HG03095 (cell line): ENCODE measurements around the gene SEC24D.
A peak's percentile ranks its signal among the peaks of the same experiment; 100 is the strongest.

Experiments used
- ATAC-seq: cut with Tn5 transposase; IDR thresholded peaks from one replicate; pipeline ENCODE4 v1.9.1; 2021; ENCODE audit warnings: moderate library complexity; ENCODE audit not compliant: unreplicated experiment

SEC24D gene

DNA sequence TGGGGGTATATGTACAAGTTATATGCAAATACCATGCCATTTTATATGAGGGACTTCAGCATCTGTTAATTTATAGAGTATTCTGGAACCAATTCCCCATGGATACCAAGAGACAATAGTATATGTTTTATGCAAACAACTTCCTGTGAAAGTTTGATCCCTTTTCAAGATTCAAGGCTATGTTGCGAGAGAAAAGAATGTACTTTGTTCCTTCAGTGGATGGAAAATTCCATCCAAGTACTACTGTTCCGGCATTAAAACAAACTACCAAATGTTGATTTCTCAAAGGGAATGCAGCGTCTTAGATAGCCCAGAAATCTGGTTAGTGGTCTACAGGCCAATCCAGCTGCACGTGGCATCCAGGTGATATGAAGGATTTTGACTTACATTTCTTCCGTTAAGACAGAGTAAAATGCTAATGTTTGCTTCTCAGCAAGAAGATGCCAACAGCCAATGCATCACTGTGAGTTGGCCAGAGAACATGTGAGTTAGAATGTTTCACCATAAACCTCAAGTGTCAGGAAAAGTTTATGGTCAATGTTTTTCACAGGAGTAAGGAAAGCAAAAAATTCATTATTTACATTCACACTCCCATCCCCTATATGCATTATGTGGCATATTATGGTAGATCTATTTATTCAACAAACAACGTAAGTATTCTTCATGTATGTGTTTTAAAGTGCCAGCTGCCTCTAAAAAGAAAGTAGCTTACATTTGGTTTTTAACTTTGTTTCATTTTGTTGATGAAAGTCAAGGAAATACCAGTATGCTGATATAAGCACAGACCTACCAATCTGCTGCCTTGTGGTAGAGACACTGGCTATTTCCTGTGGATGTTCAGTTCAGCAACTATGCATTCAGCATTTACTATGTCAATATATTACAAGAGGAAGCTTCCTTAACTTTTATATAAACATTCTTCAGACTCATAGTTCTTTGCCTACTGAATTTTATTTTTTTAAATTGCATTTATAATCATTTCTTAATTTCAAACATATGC, 106.3 kb downstream of the SEC24D start:
- ATAC-seq: no peak

DNA sequence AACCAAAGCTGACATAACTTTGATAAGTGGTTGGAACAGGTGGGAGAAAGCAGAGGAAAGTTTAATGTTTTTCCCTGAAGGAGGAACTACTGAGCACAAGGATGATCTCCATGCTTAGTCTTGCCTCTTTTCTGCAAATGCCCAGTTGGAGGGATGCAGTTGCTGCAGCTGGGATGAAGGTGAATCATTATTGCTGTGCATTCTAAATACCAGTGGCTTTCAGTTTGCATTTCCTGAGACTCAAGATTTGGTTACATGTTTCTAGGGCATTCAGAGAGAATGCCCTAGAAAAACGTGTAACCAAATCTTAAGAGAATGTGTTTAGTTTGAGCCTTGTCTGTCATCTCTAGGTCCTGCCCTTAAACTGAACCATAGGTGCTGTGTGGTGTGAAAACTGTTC, 108.6 kb downstream of the SEC24D start:
- ATAC-seq: no peak

DNA sequence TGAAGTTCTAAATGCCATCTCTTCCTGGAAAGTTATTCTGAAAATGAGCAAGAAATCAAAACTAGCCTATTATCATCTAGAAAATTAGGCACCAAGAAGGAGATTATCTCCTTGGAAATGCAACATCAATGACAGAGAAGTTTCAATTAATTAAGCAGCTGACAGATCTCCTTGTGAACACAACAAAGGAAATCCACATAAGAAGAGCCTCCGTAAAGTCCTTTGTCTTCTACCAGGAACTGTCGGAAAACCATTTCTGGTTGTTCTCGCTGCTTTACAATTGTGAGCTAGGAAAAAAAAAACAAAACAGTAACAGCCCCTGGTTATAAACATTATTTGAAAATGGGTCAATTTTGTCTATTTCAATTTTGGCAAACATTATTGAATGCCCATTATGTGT, 112.6 kb downstream of the SEC24D start:
- ATAC-seq: no peak

DNA sequence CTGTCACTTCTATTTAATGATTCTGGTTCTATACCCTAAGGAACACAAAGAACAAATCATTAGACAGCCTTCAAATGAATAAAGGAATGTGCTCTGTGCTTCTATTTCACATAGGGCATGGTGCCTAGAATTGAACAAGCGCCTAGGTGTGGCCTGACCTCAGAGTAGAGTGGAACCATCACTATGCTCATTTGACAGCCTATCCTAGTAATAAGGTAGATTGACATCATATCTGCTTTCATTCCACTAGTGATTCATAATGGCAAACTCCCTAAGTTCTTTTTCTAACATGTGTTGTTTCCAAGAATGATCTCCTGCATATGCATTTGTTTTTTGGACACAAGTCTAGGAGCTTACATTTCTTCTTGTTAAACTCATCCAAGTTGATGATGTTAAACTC, 114.2 kb downstream of the SEC24D start:
- no peak for ATAC-seq

DNA sequence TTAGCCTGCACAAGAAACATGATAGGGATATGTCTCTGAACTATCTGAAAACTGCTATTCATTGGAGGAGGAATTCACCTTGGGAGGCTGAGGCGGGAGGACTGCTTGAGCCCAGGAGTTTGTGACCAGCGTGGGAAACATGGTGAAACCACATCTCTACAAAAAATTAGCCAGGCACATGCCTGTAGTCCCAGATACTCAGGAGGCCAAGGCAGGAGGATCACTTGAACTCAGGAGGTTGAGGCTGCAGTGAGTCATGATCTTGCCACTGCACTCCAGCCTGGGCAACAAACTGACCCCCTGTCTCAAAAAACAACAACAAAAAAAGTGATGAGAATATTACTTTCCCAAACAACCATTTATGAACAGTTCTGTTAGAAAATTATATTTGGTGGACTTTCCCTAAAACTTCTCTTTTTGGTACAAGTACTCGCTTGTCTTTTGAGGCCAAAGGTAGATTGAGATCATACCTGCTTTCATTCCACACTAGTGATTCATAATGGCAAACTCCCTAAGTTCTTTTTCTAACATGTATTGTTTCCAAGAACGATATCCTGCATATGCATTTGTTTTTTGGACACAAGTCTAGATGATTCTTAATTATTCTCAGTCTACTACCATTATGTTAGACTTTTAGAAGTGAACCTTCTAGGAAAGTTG, 117.3 kb downstream of the SEC24D start:
- no peak for ATAC-seq

- no peak for ATAC-seq
Observed at GRCh38 chr4:118716304-118716703, 119.6 kb downstream of the SEC24D start.

- ATAC-seq: no peak
Observed at GRCh38 chr4:118714682-118715081, 121.2 kb downstream of the SEC24D start.

DNA sequence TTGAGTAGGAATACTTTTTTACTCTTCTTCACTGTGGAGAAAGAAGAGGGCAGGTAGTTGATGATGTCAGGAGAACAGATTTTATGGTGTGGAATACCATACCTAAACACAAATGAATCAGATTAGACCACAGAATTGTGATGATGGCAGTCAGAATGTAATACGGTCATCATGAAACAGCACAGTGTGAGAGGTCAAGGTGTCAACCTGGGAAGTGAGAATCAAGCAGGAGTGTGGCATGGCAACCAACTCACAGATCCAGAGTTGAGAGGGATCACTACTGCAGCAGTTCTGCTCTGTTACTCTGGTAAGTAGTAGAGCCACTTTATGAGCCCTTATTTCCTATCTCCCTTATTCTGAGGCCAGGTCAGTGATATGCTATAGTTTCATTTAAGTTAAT, 123.1 kb downstream of the SEC24D start:
- no peak for ATAC-seq

GRCh38 chr4:118711052-118711451, 124.9 kb downstream of the SEC24D start:
- ATAC-seq: no peak

DNA sequence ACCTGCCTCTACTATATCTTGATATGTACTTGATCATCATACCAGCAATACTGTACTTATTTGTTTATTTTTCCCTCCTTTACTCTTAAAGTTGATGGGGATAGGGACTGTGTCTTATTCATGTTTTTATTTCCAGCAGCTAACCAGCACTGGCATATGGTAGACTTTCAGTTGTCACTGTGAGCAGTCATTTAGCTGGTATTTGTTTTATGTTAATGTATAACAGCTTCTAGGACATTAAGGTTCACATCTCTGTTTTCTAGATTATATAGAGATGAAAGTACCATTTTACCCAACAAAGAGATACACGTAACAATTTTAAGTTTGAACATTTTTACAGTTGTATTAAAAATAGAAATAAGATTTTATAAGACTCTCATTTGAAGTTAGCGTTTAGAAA, 132.8 kb downstream of the SEC24D start:
- ATAC-seq: no peak

DNA sequence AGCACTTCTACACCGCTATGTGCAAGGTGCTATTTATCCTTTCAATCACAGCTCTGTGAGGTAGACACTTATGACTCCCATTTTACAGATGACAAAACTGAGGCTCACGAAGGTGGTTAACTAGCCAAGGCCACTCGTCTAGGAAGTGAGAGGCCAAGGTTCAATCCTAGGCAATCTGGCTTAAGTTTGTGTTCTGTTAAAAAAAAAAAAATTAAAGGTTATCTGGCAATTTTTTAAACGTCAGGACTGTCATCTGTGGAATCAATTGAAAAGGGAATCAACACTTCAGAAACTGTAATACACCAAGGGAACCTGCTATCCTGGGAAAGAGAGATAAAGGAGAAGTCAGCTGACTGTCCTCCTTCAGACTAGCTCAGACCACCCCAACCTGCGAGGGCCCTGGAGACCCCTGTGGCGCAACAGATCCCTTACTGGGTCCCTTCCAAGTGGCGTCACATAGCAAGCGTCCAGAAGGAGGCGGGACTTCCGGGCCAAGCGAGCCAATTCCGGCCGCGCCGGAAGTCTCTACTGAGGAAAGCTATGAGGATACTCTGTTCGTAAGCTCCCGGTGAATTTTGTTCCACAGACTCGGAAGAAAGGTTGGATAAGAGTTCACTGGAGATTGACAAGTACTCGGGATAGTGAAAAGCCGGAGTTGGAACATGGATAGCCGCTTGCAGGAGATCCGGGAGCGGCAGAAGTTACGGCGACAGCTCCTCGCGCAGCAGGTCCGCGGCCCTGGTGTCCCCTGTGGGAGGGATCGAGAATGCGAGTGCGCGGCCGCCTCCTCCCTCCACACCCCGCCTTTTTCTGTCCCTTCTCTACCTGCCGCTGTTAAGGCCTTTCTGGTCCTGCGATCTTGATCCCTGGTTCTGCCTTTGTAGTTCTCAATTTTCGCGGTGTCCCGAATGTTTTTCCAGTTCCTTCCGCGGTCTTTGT, 150.8 kb downstream of the SEC24D start, which contains the start of gene METTL14:
Gene METTL14 (plus strand): TSS at position 520 of the 939 bp plus-strand sequence. CDS start 143 bp downstream, at position 663.
- peak; percentile 100 for ATAC-seq

DNA sequence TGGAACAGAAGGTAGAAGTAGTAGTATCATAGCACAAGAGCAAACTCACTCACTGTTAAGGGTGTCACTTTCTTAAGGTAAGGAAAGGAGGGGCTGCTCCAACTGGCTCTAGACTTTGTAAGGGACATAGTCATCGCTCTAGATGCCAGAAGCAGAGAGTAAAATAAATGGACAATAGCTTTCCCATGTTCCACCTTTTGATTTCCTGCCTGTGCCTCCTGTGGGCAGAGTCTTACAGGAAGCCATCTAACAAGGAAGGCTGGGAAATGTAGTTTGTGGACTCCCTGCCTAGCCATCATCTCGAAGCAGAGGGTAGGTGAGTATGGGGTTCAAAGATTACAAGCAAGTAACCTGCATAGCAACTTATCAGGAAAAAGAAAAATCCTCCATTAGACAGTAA, 152.4 kb downstream of the SEC24D start:
- ATAC-seq: no peak

- ATAC-seq: no peak
Observed at GRCh38 chr4:118682928-118683327, 153.0 kb downstream of the SEC24D start.

- no peak for ATAC-seq
Observed at GRCh38 chr4:118680808-118681207, 155.1 kb downstream of the SEC24D start.

- ATAC-seq: no peak
Observed at GRCh38 chr4:118676128-118676527, 159.8 kb downstream of the SEC24D start.
